Stimulated activated CD8-positive, alpha-beta memory T cell treated with anti-CD3 and anti-CD28 coated beads, Interleukin-15, amount 100 ng/mL, for 4 hours (primary cell): ENCODE results near the gene CEP97.
"Not testable (repeated sequence)": the region's sequence is repeated elsewhere in the genome, so short reads cannot be mapped to it uniquely, and the experiment has no call there.

Experiments used
- DNase-seq, 2 donors: peaks; one replicate each; pipeline ENCODE4 v3.0.0-alpha.2; 2020; ENCODE audit warnings: low read depth in 2 of 2

Gene CEP97

DNA sequence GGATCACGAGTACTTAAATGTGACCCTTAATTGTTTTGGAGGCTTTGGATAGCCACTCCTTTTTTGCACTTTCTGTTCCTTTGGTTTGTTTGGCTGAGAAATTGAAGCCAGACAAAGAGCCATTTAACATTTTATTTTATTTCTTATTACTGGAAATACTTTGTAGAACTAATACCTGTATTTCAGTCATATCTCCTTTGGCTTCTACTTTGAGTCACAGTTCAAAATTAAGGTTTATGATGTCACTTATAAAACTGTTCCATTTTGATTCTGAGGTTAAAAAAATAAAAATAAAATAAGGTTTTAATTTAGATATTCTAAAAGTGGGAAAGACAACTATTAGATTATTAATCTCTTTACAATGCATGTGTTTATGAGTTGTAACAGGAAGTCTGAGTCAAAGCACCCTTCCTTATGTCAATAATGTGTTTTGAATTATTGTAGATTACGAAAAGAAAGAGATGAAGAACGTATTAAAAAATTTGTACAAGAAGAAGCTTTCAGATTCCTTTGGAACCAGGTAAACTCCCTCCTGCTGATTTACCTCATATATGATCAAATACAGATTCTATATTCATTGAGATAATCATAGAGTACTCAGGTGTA lies 37.7 kb downstream of the CEP97 start:
- no peak for DNase-seq

DNA sequence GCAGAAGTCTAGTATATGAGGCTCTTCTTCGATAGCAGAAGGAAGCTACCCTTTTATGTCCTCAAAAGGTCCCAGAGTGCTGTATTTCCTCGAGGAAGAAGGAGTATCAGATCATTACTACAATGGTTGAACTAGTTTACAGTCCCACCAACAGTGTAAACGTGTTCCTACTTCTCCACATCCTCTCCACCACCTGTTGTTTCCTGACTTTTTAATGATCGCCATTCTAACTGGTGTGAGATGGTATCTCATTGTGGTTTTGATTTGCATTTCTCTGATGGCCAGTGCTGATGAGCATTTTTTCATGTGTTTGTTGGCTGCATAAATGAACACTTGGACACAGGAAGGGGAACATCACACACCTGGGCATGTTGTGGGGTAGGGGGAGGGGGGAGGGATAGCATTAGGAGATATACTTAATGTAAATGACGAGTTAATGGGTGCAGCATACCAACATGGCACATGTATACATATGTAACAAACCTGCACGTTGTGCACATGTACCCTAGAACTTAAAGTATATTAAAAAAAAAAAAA lies 53.4 kb downstream of the CEP97 start:
- not testable (repeated sequence) for DNase-seq

DNA sequence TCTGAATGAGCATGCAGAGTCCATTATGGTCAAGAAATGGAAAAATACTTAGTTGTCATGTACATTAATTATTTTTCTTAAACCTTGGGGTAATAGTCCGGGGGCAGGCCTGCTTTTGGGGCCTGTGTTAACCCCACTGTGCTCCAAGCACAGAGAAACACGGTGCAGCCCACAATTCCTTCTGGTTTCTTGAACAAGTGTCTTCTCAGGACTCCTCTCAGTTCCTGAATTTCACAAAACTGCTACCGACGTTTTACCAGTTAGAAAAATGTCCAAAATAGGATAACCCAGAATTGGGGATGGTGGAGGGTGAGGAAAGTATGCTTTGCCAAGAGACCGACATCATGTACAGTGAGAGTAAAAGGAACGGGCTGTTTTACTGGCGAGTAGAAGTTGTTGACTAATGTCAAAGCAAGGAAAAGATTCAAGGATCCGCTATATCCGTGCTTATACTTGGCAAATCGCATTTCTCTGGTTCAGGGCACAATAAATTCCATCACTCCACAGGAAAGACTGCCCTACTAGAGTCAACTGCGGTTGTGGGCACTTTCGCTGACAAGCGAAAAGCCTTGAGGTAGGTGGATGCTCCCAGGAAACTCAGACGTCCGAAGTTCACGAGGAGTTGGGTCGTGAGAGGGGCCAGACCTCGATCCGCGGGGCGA lies 54.1 kb downstream of the CEP97 start:
- DNase-seq, result no peak

DNA sequence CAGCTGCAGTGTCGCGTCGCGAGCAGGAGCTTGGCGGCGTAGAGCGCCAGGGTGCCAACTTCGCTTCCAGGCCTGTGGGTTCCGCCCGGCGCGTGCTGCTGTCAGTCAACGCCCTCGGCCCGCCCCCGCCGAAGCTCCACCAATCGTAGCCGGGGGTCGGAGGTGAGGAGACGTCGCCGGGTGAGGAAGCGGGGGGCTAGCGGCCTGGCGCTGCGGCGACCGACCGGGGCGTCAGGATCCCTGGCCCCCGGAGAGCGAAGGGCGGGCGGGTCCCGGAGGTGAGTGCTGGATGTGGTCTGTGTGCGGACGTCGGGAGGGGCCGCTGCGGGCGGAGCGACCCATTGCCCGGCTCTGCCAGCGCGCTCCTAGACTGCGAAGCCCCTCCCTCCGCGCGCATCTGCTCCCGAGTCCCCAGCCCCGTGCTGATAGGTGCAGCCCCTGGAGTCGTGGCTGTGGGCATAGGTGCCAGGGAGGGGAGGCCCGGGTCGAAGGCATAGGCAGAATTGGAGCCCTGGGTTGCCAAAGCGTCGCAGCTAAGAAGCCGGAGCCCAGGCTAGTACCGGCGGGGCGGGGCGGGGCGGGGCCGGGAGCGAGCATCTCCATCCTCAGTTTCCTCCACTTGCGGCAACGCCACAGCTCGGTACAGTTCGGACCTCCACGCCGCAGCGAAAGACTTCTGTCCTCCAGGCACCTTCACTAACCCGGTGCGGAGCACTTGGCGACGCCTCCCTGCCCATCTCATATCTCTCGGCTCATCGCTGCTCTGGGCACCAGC lies 54.8 kb downstream of the CEP97 start, which contains the start of gene NXPE3:
Gene NXPE3 (plus strand): TSS at position 165 of the 775 bp plus-strand sequence. CDS start 6,386 bp downstream, outside the sequence.
- peak; percentile 84 to 87 for DNase-seq

DNA sequence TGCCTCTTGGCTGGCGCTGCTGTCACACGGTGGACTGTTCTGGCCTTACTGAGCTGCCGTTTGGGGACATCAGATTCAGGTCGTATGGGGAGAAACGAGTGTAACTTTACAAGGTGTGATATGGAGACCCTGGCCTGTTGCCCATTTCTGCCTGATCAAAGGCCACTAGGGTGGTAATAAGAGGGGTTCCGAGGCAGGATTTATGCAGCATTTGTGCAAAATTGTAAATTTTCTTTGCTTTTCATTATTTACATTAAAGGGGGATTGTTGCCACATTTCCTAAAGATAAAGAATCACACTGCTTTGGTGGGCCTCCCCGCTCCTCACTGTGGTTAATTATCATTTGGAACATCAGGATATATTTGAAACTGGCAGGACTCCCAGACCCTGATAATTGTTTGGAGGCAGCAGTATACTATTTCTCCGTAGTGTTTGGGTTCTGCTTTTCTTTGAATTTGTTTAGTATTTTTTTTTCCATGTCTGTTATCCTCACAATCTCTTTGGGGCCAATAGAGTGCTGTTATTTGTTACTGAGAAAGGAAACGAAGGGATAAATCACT lies 55.5 kb downstream of the CEP97 start:
- no peak for DNase-seq

DNA sequence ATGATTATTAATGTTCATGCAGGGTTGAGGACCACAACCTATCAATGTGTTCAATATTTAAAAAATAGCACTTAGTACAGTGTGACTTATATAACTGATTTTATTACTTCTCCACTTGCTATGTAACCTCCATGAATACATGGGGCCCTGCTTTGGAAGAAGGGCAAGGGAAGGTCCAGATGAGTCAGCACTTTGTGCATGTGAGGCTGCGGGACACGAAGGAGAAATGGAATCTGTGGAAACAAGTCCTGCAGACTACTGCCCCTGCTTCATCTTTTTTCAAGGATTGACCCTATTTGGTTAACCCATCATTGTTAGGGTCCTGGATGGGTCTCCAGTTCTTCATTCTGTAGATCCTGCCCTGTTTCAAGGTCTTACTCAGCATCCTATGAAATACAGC lies 56.2 kb downstream of the CEP97 start:
- DNase-seq, result no peak

DNA sequence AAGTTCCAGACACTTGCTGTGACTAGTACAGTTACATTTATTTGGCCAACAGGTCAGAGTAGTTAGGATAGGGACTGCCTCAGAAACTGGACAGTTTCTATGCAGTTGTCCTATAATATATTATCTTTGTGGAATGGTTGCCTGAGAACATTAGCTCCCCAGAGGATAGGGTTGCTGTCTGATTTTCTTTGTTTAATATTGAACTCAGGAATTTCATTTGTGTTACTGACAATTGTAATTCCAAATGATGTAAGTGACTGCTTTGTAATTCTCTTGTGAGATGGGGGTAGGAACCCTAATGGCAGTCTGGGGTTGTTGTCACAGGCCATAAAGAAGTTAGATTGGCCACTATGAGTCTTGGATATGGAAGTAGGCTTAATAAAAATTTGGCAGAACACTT lies 56.8 kb downstream of the CEP97 start:
- DNase-seq, result no peak

DNA sequence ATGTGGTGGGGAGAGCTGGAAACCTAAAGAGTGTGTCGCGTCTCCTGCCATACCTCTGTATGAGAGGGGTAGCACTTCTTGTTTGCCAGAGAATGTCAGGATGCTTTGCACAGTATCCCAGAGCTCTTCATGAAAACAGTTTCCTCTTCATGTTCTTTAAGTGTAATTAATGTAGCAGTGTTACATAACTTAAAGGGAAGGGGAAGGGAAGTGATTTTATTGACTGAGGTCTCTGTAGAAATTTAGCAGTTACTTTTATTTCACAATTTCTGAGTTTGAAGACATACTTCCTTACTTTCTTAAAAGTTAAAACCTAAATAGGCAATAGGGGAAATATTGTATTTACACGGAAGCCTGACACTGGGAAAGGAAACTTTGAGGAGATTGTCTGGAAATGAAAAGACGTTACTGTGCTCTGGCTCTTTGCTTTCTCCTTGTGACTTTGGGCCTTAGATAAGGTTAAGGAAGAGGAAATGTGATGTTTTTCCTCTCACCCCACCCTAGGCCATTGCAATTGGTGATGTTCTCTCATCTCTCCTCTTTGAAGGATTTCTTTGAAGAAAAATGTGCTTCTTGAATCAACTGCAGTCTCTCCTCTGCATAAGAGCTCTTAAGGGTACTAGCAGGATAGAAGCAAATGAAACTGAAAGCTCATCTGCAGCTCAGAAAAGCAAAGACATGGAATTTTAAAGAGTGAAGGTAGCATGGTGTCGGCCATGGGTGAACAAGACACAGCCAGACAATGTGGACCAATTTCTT lies 60.6 kb downstream of the CEP97 start:
- DNase-seq, result no peak

DNA sequence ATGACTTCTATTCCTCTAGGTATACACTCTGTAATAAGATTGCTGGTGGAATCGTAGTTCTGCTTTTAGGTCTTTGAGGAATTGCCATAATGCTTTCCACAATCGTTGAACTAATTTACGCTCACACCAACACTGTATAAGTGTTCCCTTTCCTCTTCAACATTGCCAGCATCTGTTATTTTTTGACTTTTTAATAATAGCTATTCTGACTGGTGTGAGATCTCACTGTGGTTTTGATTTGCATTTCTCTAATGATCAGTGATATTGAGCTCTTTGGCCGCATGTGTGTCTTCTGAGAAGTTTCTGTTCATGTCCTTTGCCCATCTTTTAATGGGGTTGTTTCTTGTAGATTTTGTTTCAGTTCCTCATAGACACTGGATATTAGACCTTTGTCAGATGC lies 67.4 kb downstream of the CEP97 start:
- DNase-seq, result no peak

DNA sequence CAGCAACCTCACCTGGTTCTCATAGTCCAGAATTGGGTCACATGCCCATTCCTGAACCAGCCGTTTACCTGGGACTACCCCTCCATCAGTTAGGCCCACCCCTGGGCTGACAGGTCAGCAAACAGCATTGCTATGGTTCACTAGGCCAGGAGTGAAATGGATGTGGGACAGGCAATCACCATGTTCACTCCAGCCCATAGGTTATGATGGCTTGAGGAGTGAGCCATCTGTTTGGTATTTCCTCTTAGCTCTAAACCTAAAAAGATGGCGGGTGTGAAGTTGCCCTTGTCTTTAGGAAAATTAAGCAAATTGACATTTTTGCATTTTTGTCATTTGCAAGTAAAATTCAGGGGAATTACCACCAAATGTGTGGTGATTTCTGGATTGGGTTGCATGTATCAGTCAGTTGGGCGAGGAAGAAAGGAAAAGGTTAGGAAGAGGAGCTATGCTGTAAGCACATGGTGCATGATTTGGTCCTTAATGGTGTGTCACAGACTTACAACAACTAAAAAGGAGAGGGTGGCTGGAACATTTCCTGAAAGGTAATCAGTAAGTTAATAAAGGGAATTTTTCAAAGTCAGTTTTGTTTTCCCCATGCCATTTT lies 71.8 kb downstream of the CEP97 start:
- DNase-seq, result no peak

DNA sequence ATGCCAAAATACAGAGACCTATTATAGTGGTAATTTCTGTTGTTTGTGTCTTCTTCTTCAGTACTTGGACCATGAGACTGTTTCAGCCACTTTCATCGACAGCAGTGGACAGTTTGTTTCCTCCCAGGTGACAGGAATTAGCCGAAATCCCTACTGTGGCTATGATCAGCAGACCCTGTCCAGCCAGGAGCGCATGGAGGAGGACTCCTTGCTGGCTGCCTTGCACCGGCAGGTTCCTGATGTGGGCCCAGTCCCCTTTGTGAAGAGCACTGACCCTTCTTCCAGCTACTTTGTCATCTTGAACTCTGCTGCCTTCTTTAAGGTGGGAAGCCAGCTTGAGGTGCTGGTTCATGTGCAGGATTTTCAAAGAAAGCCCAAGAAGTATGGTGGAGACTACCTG lies 76.8 kb downstream of the CEP97 start:
- DNase-seq, result no peak

DNA sequence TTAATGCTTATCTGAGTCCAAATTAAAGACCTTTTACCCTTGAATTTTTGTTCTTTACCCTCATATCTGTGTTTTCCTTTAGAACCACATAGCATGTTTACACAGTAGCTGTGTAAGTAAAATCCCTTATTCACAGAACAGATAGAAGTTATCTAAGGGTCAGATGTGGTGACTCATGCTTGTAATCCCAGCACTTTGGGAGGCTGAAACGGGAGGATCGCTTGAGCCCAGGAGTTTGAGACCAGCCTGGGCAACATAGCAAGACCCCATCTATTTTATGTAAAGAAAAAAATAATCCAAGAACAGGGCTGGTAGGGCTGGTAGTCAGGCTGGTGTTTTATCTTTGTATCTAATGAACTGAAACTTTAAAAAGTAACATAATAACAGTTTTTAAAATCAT lies 77.8 kb downstream of the CEP97 start:
- no peak for DNase-seq

DNA sequence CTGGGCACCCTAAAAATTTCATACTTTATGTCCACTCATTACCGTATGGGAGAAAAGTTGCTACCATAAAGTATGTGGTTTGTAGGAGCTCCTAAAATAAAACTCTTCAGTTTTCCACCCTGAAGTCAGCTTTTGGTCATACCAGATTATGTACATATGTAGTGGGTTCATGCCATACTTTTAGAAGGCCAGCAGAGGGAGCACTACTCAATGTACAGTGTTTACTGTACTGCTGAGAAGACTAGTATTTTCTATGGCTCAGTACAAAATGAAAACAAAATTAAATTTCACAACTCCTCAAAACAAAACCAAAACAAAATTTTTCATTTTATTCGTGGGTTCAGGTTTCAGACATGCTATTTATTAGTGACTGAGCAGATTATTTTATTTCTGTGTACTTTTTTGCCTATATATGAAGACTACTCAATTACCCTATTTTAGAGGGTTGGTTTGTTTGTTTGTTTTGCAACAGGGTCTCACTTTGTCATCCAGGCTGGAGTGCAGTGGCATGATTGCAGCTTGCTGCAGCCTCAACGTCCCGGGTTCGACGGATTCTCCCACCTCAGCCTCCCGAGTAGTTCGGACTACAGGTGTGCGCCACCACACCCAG lies 78.9 kb downstream of the CEP97 start:
- DNase-seq, result peak in 1 of 2 donors; percentile 30

DNA sequence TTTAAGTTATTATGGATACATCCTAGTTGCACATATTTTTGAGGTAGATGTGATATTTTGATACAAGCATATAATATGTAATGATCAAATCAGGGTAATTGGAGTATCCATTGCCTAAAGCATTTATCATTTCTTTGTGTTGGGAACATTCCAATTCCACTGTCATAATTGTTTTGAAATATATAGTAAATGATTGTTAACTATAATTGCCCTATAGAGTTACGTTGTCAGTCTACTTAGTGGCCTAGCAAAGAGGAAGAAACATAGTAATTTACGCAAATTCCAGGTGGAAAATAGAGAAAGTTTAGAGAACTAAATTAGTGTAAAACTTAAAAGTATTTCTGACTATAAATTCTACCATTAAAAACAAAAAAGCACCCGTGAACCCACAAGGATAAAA lies 79.5 kb downstream of the CEP97 start:
- DNase-seq, result no peak

DNA sequence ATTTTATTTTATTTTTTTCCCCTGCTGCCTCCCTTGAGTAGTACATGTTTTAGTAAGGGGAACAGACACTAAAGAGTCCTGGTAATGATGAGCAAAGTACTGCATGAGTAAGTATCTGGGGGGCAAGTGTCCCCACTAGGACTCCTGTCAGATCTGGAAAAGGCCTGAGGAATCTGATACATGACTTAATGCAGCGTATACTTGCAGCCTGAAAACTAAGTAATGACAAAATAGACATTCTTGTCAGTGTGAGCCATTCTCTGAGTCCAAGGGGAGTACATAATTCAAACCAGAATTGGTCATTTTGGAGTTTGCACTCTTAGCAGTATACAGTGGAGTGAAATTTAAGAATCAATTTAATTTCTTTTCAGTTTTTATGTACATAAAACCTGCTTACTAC lies 82.1 kb downstream of the CEP97 start:
- DNase-seq, result no peak

DNA sequence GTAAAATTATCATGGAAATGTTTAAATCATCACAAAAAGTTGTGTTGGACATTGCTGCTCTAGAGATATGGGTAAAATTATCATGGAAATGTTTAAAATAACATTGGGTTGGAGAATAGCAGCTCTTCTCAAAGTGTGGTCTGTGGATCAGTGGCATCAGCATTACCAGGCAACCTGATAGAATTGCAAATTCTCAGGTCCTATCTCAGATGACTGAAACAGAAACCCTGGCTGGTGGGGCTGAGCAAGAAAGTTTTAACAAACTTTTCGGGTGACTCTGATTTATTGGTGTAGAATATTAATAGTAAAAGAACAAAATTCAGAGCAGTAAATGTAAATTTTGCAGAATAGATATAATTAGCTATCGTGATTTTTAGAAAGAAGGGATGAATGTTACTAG lies 83.5 kb downstream of the CEP97 start:
- DNase-seq, result no peak

DNA sequence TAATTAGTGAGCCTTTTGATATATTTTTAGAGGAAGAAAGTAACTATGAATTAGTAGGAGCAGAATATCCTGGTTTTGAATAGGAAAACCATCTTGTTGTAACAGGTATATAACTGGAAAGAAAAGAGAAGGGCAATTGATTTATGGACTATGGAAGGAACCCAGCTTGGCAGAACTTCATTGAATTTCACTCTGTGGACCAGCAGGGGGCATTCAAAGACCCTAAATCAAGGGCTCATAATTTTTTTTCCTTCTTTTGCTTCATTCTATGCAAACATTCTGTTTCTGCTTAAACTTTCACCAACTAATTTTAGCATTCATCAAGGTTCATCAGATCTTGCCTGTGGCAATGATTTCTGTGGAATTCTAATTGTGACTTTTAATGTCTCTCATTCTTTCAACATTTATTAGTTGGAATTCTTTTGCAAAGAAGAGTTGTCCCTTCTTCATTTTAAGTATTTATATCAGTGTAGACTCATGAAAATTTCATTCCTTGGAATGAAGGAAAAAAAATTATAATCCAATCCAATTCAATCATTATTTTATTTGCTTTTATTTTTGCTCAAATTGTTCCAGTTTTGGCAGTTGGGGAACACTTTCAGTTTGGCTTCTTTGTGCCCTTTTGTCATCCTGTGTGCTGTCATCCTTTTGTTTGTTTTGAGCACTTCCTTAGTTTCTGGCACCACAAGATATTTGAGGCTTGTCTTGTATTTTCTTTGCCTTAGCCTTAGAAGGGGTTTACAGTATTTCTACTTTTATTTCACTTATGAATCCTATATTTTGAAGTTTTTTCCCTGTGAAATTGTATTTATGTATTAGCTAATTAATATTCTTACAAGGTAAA lies 85.0 kb downstream of the CEP97 start:
- DNase-seq, result no peak

DNA sequence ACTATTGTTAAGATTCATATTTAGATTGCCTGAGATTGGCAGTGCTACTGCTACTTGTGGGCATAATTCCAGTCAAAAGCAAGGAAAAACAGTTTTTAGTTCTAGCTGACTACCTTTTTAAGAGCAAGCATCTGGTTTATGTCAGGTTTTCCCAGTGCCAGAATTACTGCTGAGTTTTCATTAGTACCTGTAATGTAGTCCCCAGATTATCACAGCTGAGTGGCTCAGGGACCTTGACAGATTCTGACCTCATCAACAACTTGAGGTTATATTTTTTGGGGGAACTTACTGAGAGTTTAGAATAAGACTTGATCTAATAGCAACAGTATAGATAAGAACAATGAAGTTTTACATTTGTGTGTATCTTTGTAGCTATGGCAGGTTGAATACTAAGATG lies 85.6 kb downstream of the CEP97 start:
- DNase-seq, result no peak

DNA sequence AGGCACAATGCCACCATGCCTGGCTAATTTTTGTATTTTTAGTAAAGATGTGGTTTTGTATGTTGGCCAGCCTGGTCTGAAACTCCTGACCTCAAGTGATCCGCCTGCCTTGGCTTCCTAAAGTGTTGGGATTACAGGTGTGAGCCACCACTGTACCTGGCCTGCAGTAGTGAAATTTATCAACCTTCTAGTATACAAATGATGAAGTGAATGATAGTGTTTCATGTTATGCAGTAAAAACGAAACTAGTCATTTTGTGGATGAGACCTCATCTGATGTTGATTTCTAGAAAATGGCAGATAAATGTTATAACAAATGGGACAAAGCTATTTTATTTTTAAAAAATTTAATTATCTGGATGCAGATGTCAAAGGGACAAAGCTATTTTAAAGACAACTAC lies 87.5 kb downstream of the CEP97 start:
- no peak for DNase-seq

DNA sequence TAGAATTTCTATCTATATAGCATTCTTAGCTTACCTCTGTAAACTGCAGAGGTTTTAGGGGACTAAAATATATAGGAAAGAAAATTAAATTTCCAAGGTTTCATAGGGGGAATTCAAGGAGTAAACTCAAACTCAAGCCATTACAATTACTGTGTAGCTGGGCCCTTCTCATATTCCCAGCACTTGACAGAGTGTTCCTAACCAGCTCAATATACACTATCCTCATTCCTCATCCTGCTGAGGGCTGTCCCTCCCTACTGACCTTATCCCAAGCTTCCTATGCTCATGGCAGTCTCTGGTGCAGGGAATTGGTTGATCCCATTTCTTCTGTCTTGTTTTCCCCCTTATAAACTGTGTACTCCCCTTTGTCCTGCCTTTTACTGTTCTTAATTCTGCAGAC lies 88.5 kb downstream of the CEP97 start:
- no peak for DNase-seq
